MM.1S (cell line): ENCODE data around the gene LNX1.

ENCODE experiments used
- DNase-seq: peaks from one replicate; pipeline ENCODE4 v3.0.0-alpha.2; 2015
- H2AFZ ChIP-seq: fragments of 300-600 bp; sonication (generic); 2 replicates; pipeline ENCODE4 v1.6.0; 2016; ENCODE audit warnings: antibody characterized with exemption, low read length
- H3F3A ChIP-seq: fragments of 300-600 bp; sonication (generic); 2 replicates; pipeline ENCODE4 v1.6.1; 2016; ENCODE audit warnings: mild to moderate bottlenecking, antibody characterized with exemption, low read length, moderate library complexity, mixed read lengths; ENCODE audit not compliant: insufficient read depth
- H3K27ac ChIP-seq: fragments of 300-600 bp; sonication (generic); 2 replicates; pipeline ENCODE4 v1.5.1; 2016; ENCODE audit warnings: mild to moderate bottlenecking, low read length
- H3K27me3 ChIP-seq: fragments of 300-600 bp; sonication (generic); replicated peaks from 2 replicates; pipeline ENCODE4 v1.6.0; 2016; ENCODE audit warnings: low read length; ENCODE audit not compliant: insufficient read depth
- H3K36me3 ChIP-seq: fragments of 300-600 bp; sonication (generic); replicated peaks from 2 replicates; pipeline ENCODE4 v1.6.1; 2016; ENCODE audit warnings: mild to moderate bottlenecking, low read length, mixed read lengths; ENCODE audit not compliant: insufficient read depth
- H3K4me1 ChIP-seq: fragments of 300-600 bp; sonication (generic); 2 replicates; pipeline ENCODE4 v1.6.1; 2016; ENCODE audit warnings: low read length, mixed read lengths
- H3K4me2 ChIP-seq: fragments of 300-600 bp; sonication (generic); 2 replicates; pipeline ENCODE4 v1.6.0; 2016; ENCODE audit warnings: low read depth, low read length
- H3K4me3 ChIP-seq: fragments of 300-600 bp; sonication (generic); 2 replicates; pipeline ENCODE4 v1.5.1; 2016; ENCODE audit warnings: low read length, mixed read lengths
- H3K79me2 ChIP-seq: fragments of 300-600 bp; sonication (generic); 2 replicates; pipeline ENCODE4 v1.6.1; 2016; ENCODE audit warnings: mixed run types, low read length, mixed read lengths
- H3K9ac ChIP-seq: fragments of 300-600 bp; sonication (generic); 2 replicates; pipeline ENCODE4 v1.6.1; 2016; ENCODE audit warnings: low read length, mixed read lengths
- H3K9me2 ChIP-seq: fragments of 300-600 bp; sonication (generic); replicated peaks from 2 replicates; pipeline ENCODE4 v1.6.1; 2016; ENCODE audit warnings: mild to moderate bottlenecking, low read length, mixed read lengths; ENCODE audit not compliant: insufficient read depth
- H3K9me3 ChIP-seq: fragments of 300-600 bp; sonication (generic); replicated peaks from 2 replicates; pipeline ENCODE4 v1.6.1; 2016; ENCODE audit warnings: mild to moderate bottlenecking, low read length, mixed read lengths; ENCODE audit not compliant: insufficient read depth
- H4K20me1 ChIP-seq: fragments of 300-600 bp; sonication (generic); 2 replicates; pipeline ENCODE4 v1.6.1; 2016; ENCODE audit warnings: mild to moderate bottlenecking, low read length, moderate library complexity, mixed read lengths; ENCODE audit not compliant: insufficient read depth
- CTCF ChIP-seq: fragments of 300-600 bp; sonication (generic); IDR thresholded peaks from 2 replicates; pipeline ENCODE4 v1.5.1; 2016; ENCODE audit warnings: antibody characterized with exemption, low read length, mixed read lengths
- EZH2 ChIP-seq: fragments of 300-600 bp; sonication (generic); optimal IDR thresholded peaks from 2 replicates; pipeline ENCODE3; 2017; ENCODE audit warnings: low read depth, mild to moderate bottlenecking, antibody characterized with exemption, low read length, mixed read lengths
- EZH2phosphoT487 ChIP-seq: fragments of 300-600 bp; sonication (generic); IDR thresholded peaks from 2 replicates; pipeline ENCODE4 v1.6.1; 2018; ENCODE audit warnings: antibody characterized with exemption, low read length

LNX1 gene

GRCh38 chr4:53514509-53514908 is 76.8 kb downstream of the LNX1 start:
- no peaks in the 10 kb centered on the region for H3K79me2 ChIP-seq
- no peak overlapping the region for H3K9ac ChIP-seq
- H3K9me2 ChIP-seq: no peaks in the 10 kb centered on the region
- H3K4me1 ChIP-seq: no peaks in the 10 kb centered on the region
- no peaks in the 10 kb centered on the region for H3K36me3 ChIP-seq
- DNase-seq: no peak
- no peak for TF ChIP-seq EZH2phosphoT487
- TF ChIP-seq EZH2: no peak
- TF ChIP-seq CTCF: no peak
- H3K4me2 ChIP-seq: no peak overlapping the region
- H3K27me3 ChIP-seq: no peaks in the 10 kb centered on the region
- no peak overlapping the region for H3K4me3 ChIP-seq
- H4K20me1 ChIP-seq: no peaks in the 10 kb centered on the region
- H2AFZ ChIP-seq: no peak overlapping the region
- H3K27ac ChIP-seq: no peak overlapping the region
- H3K9me3 ChIP-seq: no peaks in the 10 kb centered on the region
- H3F3A ChIP-seq: no peaks in the 10 kb centered on the region

- TF ChIP-seq EZH2 (no peak), EZH2phosphoT487 (no peak), CTCF (no peak)
- H3K9ac ChIP-seq: no peak overlapping the region
Observed at GRCh38 chr4:53512608-53513007, 78.7 kb downstream of the LNX1 start.

DNA sequence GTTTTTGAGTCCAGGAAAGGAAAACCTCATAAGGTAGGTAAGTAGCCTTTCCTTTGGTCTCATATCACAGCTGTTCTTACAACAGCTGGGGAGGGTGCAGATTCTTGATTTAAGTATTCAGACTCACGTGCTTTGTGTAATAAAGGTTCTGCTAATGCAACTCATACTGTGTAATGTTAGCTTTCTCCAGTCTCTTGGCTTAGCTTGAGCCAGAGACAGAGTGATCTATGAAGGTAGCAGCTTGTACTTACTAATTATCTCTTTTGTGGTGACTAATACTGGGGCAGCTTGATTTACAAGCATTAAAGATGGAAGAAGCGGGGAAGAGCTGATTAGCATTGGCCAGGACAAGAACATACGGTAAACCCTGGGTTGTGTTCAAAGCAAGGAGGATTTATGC is 80.3 kb downstream of the LNX1 start:
- no peak for DNase-seq
- Histone ChIP-seq H3K4me1 (no peaks in the 10 kb centered on the region), H3K4me2 (no peak overlapping the region), H4K20me1 (no peaks in the 10 kb centered on the region), H3F3A (no peaks in the 10 kb centered on the region), H2AFZ (no peak overlapping the region), H3K79me2 (no peaks in the 10 kb centered on the region), H3K36me3 (no peaks in the 10 kb centered on the region), H3K4me3 (no peak overlapping the region), H3K27me3 (no peaks in the 10 kb centered on the region), H3K27ac (no peak overlapping the region), H3K9me3 (no peaks in the 10 kb centered on the region), H3K9me2 (no peaks in the 10 kb centered on the region), H3K9ac (no peak overlapping the region)
- TF ChIP-seq EZH2: no peak
- no peak for TF ChIP-seq CTCF
- TF ChIP-seq EZH2phosphoT487: no peak

More at GRCh38 chr4:53512608-53513007, 78.7 kb downstream of the LNX1 start:
- DNase-seq: no peak
- Histone ChIP-seq H2AFZ (no peak overlapping the region), H3K4me1 (no peaks in the 10 kb centered on the region), H3K36me3 (no peaks in the 10 kb centered on the region), H3K9me3 (no peaks in the 10 kb centered on the region), H4K20me1 (no peaks in the 10 kb centered on the region), H3K4me3 (no peak overlapping the region), H3K79me2 (no peaks in the 10 kb centered on the region), H3K27me3 (no peaks in the 10 kb centered on the region), H3K27ac (no peak overlapping the region), H3K9me2 (no peaks in the 10 kb centered on the region), H3F3A (no peaks in the 10 kb centered on the region), H3K4me2 (no peak overlapping the region)
